CMK (cell line): ENCODE measurements around the gene NPRL2.
"Not testable (repeated sequence)": the region's sequence is repeated elsewhere in the genome, so short reads cannot be mapped to it uniquely, and the experiment has no call there.

Source experiments
- DNase-seq: peaks from one replicate; pipeline ENCODE4 v3.0.0-alpha.2; 2010; ENCODE audit warnings: low read depth

NPRL2 gene

GRCh38 chr3:50327129-50327528 is 23.4 kb downstream of the NPRL2 start:
- no peak for DNase-seq

- no peak for DNase-seq
Observed at GRCh38 chr3:50326182-50326541, 24.4 kb downstream of the NPRL2 start.

- no peak for DNase-seq
Observed at GRCh38 chr3:50325497-50326181, 24.9 kb downstream of the NPRL2 start.

- DNase-seq, result no peak
Observed at GRCh38 chr3:50325113-50325480, 25.5 kb downstream of the NPRL2 start.

- DNase-seq, result no peak
Observed at GRCh38 chr3:50324351-50325112, 26.0 kb downstream of the NPRL2 start.

GRCh38 chr3:50323614-50324199 is 26.9 kb downstream of the NPRL2 start:
- DNase-seq, result no peak

GRCh38 chr3:50323092-50323600 is 27.4 kb downstream of the NPRL2 start:
- no peak for DNase-seq

GRCh38 chr3:50322386-50323091 is 28.0 kb downstream of the NPRL2 start, which contains the start of gene HYAL2:
Gene HYAL2, minus strand, starts transcription at chr3:50322745. Its CDS starts 2,256 bp downstream, at chr3:50320489.
- DNase-seq, result no peak

GRCh38 chr3:50322115-50322385 is 28.5 kb downstream of the NPRL2 start:
- no peak for DNase-seq

GRCh38 chr3:50321336-50322114 is 29.1 kb downstream of the NPRL2 start:
- DNase-seq, result peak; percentile 89

GRCh38 chr3:50320853-50321335 is 29.7 kb downstream of the NPRL2 start:
- DNase-seq, result no peak

- DNase-seq, result no peak
Observed at GRCh38 chr3:50319894-50320625, 30.5 kb downstream of the NPRL2 start.

GRCh38 chr3:50319181-50319893 is 31.2 kb downstream of the NPRL2 start:
- DNase-seq, result no peak

GRCh38 chr3:50318615-50319014 is 32.0 kb downstream of the NPRL2 start:
- DNase-seq, result no peak

- DNase-seq, result no peak
Observed at GRCh38 chr3:50318163-50318562, 32.4 kb downstream of the NPRL2 start.

GRCh38 chr3:50317300-50317699 is 33.3 kb downstream of the NPRL2 start:
- DNase-seq, result no peak

- no peak for DNase-seq
Observed at GRCh38 chr3:50316657-50317242, 33.8 kb downstream of the NPRL2 start.

- no peak for DNase-seq
Observed at GRCh38 chr3:50314816-50315215, 35.8 kb downstream of the NPRL2 start.

- DNase-seq, result no peak
Observed at GRCh38 chr3:50314342-50314741, 36.2 kb downstream of the NPRL2 start.

- DNase-seq, result not testable (repeated sequence)
Observed at GRCh38 chr3:50312041-50312440, 38.5 kb downstream of the NPRL2 start.
